GM19397 (cell line): ENCODE results near the gene MYCBPAP.

Experiments
- ATAC-seq: cut with Tn5 transposase; IDR thresholded peaks from one replicate; pipeline ENCODE4 v1.9.1; 2021; ENCODE audit warnings: mild to moderate bottlenecking, moderate library complexity; ENCODE audit not compliant: unreplicated experiment

Gene MYCBPAP

GRCh38 chr17:50507871-50508572, at the start of gene MYCBPAP:
MYCBPAP (plus strand) TSS chr17:50508439; CDS start chr17:50508675, 236 bp downstream.
- ATAC-seq = peak; percentile 40

- no peak for ATAC-seq
Observed at GRCh38 chr17:50458701-50459676, 49.2 kb upstream of the MYCBPAP start.

- ATAC-seq = no peak
Observed at GRCh38 chr17:50459756-50460155, 48.5 kb upstream of the MYCBPAP start.

GRCh38 chr17:50460831-50461526, 47.3 kb upstream of the MYCBPAP start:
- no peak for ATAC-seq

- no peak for ATAC-seq
Observed at GRCh38 chr17:50461550-50462132, 46.6 kb upstream of the MYCBPAP start.

- no peak for ATAC-seq
Observed at GRCh38 chr17:50462446-50462845, 45.8 kb upstream of the MYCBPAP start.

GRCh38 chr17:50464121-50464520, 44.1 kb upstream of the MYCBPAP start:
- no peak for ATAC-seq

GRCh38 chr17:50464736-50465135, 43.5 kb upstream of the MYCBPAP start:
- no peak for ATAC-seq

GRCh38 chr17:50465171-50465570, 43.1 kb upstream of the MYCBPAP start:
- ATAC-seq = no peak

GRCh38 chr17:50465635-50466034, 42.6 kb upstream of the MYCBPAP start:
- ATAC-seq = no peak

- no peak for ATAC-seq
Observed at GRCh38 chr17:50466371-50467113, 41.7 kb upstream of the MYCBPAP start.

GRCh38 chr17:50467114-50467854, 41.0 kb upstream of the MYCBPAP start:
- no peak for ATAC-seq

- no peak for ATAC-seq
Observed at GRCh38 chr17:50467855-50468303, 40.4 kb upstream of the MYCBPAP start.

- ATAC-seq = no peak
Observed at GRCh38 chr17:50468304-50469207, 39.7 kb upstream of the MYCBPAP start, which contains the start of gene CHAD. CHAD (minus strand) TSS chr17:50468880; CDS start chr17:50468813, 67 bp downstream.

GRCh38 chr17:50469208-50469605, 39.0 kb upstream of the MYCBPAP start:
- ATAC-seq = no peak

- ATAC-seq = no peak
Observed at GRCh38 chr17:50469671-50470305, 38.5 kb upstream of the MYCBPAP start.

- ATAC-seq = no peak
Observed at GRCh38 chr17:50470426-50470825, 37.8 kb upstream of the MYCBPAP start.
